GM19467 (cell line): Measurements from ENCODE around the gene CNPPD1.
A peak's percentile ranks its signal among the peaks of the same experiment; 100 is the strongest.

Experiments used
- ATAC-seq: cut with Tn5 transposase; IDR thresholded peaks from one replicate; pipeline ENCODE4 v1.9.1; 2021; ENCODE audit warnings: mild to moderate bottlenecking, moderate library complexity; ENCODE audit not compliant: unreplicated experiment

CNPPD1 gene

GRCh38 chr2:219163156-219163555 is 13.6 kb downstream of the CNPPD1 start:
- ATAC-seq: no peak

- no peak for ATAC-seq
Measured at GRCh38 chr2:219161097-219161496, 15.6 kb downstream of the CNPPD1 start.

GRCh38 chr2:219160186-219161017 is 16.3 kb downstream of the CNPPD1 start, which contains the start of gene NHEJ1:
TSS of gene NHEJ1 (minus strand) at chr2:219160815. CDS start at chr2:219158362, 2,453 bp downstream.
- peak; percentile 79 for ATAC-seq

- no peak for ATAC-seq
Measured at GRCh38 chr2:219159771-219160185, 16.9 kb downstream of the CNPPD1 start.

GRCh38 chr2:219158586-219158985 is 18.1 kb downstream of the CNPPD1 start:
- ATAC-seq: no peak

- no peak for ATAC-seq
Measured at GRCh38 chr2:219158025-219158424, 18.7 kb downstream of the CNPPD1 start.

GRCh38 chr2:219157396-219157795 is 19.3 kb downstream of the CNPPD1 start:
- ATAC-seq: no peak

- no peak for ATAC-seq
Measured at GRCh38 chr2:219155054-219155644, 21.6 kb downstream of the CNPPD1 start.

- no peak for ATAC-seq
Measured at GRCh38 chr2:219149667-219150066, 27.1 kb downstream of the CNPPD1 start.

- no peak for ATAC-seq
Measured at GRCh38 chr2:219142329-219142728, 34.4 kb downstream of the CNPPD1 start.

- ATAC-seq: no peak
Measured at GRCh38 chr2:219140722-219141121, 36.0 kb downstream of the CNPPD1 start.

- no peak for ATAC-seq
Measured at GRCh38 chr2:219133976-219134375, 42.7 kb downstream of the CNPPD1 start.

GRCh38 chr2:219131744-219132143 is 45.0 kb downstream of the CNPPD1 start:
- ATAC-seq: no peak

- ATAC-seq: no peak
Measured at GRCh38 chr2:219131327-219131726, 45.4 kb downstream of the CNPPD1 start.

- ATAC-seq: no peak
Measured at GRCh38 chr2:219129589-219129988, 47.1 kb downstream of the CNPPD1 start.

- no peak for ATAC-seq
Measured at GRCh38 chr2:219128396-219128795, 48.3 kb downstream of the CNPPD1 start.

- ATAC-seq: no peak
Measured at GRCh38 chr2:219127037-219127635, 49.6 kb downstream of the CNPPD1 start.

- no peak for ATAC-seq
Measured at GRCh38 chr2:219126555-219126954, 50.2 kb downstream of the CNPPD1 start.

- no peak for ATAC-seq
Measured at GRCh38 chr2:219125886-219126270, 50.8 kb downstream of the CNPPD1 start.

- no peak for ATAC-seq
Measured at GRCh38 chr2:219125225-219125885, 51.4 kb downstream of the CNPPD1 start.

GRCh38 chr2:219124381-219125110 is 52.2 kb downstream of the CNPPD1 start:
- ATAC-seq: no peak
